LoVo (cell line): Measurements from ENCODE around the gene SYNPO2.
"Not testable (repeated sequence)": the region's sequence is repeated elsewhere in the genome, so short reads cannot be mapped to it uniquely, and the experiment has no call there.

Experiments used
- DNase-seq: peaks from one replicate; pipeline ENCODE4 v3.0.0-alpha.2; 2016; ENCODE audit warnings: low spot score

Gene SYNPO2

GRCh38 chr4:119034276-119035008 lies 145.8 kb downstream of the SYNPO2 start:
- DNase-seq = no peak

DNA sequence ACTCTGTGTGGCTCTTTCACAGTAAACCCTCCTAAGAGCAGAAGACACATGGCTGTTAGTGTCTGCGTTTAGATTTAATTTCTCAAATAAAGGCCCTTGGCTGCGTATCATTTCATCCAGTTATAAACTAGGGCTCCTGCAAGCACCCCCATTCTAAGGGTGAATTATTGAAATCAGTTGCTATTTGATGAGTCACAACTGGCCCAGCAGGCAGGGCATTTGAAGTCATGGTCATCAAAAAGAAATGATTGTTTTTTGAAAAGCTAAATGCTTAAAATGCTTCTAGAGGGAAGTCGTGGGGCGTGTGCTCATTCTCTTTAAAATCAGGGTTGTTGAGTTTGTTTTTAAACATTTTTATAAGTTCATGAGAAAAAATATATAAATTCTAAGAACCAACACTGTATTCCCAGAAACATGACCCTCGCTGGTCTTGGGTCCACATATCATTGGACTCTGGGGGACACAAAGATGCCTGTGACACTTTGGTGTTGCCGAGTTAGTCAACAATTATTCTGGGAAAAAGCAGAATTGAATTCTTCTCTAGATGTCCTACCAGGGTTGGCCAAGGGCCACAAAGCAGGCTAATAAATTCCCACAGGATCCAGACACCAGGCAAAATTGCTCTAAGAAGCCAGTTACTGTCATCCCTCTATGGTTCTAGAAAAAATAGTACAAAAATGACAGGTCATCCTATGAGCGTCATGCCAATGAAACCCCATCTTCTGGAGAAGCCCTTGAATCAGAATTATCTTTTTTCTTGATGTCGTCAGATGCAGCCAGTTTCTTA lies 147.5 kb downstream of the SYNPO2 start:
- DNase-seq = no peak

DNA sequence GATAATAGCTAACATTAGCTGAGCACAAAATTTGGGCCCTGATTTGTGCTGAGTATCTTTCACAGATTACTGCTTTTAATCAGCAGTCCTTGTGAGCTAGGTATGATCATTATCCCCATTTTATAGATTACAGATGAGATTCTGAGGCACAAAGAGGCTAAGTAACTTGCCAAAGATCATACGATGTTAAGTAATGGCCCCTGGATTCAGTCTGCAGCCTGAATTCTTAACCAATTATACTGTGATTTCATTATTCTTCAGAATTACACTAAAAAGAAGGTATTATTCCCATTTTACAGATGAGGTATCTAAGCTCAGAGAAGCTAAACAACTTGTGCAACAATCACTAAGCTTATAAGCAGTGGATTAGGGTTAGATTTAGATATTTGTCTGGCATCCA lies 149.1 kb downstream of the SYNPO2 start:
- DNase-seq = no peak

DNA sequence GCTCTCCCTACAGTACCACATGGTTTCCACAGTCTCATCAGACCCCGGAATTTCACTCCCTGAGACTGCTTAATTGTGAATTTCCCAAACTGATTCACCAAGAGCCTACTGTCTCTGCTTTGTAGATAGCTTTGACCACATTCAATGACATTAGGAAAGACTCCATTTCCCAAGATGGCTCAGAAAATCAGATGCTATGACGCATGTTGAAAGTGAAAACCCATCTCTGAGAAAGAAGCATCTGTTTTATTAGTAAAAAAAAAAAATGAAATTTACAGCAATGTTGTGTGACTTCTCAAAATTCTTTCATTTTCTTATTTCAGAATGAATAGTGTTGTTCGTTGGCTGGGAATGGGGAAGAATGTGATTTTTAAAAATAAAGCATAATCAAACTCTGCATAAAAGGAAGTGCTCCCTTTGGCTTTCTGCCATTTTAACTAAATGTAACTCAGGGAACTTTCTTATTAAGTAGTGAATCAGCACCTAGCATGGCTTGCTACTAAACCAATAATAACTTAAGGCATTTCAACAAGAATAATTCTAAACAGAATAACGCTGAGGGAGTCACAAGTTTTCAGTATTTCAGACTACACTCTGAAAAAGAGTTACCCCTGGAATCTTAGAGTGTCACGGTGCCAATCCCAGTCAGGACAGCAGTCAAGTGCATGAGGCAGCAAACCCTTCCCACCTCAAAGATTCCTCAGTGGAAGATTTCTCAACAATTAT lies 149.6 kb downstream of the SYNPO2 start:
- DNase-seq = no peak

DNA sequence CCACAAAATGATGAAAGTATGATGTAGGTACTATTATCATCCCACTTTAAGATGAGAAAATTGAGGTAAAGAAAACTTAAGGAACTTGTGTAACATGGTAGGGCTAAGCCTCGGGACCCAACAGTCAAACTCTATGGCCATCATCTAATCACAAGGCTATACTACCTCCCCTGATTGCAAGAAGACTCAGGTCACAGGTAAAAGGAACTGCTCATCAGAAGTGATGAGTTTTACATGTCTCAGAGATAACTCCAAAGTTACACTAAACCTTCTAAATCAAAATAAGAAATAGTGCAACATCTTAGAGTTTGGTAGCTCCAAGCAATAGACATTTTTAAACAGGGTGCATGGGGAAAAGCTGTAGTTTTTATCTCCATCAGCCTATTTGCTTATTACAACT lies 150.5 kb downstream of the SYNPO2 start:
- DNase-seq = no peak

DNA sequence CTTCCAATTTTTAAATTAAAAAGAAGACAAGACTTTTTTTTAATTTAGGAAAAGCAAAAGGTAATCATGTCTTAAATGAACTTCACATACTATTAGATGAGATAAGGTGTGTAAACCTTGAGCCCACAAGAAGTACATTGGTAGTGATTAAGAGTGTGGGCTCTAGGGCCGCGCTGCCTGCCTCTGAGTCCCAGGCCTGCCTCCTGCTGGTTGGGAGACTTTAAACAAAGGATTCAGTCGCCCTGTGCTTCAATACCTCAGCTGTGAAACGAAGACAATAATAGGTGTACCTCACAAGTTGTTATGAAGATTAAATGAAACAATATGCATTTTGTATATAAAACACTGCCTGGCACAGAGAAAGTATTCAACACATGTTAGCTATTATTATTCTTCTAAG lies 151.1 kb downstream of the SYNPO2 start:
- no peak for DNase-seq

- DNase-seq = no peak
Measured at GRCh38 chr4:119040261-119040660, 151.6 kb downstream of the SYNPO2 start.

DNA sequence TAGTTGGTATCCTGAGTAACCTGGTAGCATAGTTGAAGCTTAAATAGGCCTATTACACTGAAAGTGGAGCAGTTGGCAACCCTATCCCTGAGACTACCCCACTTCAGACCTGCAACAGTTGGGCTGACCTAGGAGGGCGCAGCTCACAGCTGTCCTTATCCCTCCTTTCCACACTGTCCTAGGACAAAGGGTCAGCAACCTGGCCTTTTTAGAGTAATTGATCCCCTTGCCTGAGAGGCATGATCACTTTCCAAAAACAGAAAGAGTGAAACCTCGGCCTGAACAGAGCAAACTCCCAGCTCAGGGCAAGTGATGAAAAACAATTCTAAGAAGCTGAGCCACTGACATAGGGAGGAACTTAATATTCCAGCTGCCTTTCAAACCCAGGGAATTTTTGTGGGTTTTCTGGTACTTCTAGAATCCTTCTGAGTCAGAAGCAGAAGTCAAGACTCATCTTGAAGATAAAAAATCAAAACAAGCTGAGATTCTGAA lies 152.1 kb downstream of the SYNPO2 start:
- no peak for DNase-seq

GRCh38 chr4:119041396-119041795 lies 152.7 kb downstream of the SYNPO2 start:
- no peak for DNase-seq

- peak; percentile 79 for DNase-seq
Measured at GRCh38 chr4:119041951-119042560, 153.4 kb downstream of the SYNPO2 start.

DNA sequence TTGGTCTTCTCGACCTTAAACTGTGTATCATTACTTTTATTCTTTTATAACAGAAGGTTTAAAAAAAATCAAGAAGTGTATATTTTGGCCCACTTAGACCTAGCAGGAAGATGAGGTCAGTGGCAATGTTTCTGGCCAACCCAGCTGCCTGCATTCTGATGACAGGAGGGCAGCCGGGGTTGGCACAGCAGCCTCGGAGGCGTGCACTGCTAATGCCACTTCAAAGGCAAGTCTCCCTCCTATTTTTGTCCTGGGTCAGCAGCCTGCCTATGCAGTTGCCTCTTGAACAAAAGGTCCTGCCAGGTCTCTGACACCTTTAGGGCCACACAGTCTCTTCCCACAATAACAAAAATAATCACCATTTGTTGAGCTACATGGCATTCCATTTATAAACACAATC lies 157.6 kb downstream of the SYNPO2 start:
- DNase-seq = no peak

GRCh38 chr4:119047059-119047458 lies 158.4 kb downstream of the SYNPO2 start:
- DNase-seq = not testable (repeated sequence)

- DNase-seq = no peak
Measured at GRCh38 chr4:119048446-119048845, 159.8 kb downstream of the SYNPO2 start.

GRCh38 chr4:119049342-119049741 lies 160.7 kb downstream of the SYNPO2 start:
- no peak for DNase-seq

DNA sequence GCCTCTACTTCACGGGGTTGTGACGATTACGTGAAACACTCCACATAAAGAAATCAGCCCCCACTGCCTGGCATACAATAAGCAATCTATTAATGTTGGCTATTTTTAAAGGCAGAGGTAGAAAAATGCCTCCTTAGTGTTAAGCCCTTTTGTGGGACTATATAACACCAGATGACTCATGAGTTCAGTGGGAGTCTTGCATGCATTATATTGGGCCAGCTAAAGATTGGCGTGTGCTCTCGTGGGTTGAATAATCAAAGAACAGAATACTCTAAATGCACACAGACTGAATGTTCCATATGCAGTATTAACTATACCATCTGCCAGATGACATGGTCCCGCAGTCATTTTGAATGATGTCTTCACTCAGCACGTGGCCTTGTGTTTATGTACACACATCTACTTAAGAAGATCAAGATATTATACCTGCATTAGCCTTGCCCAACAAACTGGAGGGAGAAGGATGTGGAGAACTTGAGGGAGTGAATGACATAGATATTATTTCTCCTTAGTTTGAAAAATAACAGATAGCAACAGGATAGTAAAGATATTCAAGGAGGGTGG lies 162.0 kb downstream of the SYNPO2 start:
- no peak for DNase-seq

DNA sequence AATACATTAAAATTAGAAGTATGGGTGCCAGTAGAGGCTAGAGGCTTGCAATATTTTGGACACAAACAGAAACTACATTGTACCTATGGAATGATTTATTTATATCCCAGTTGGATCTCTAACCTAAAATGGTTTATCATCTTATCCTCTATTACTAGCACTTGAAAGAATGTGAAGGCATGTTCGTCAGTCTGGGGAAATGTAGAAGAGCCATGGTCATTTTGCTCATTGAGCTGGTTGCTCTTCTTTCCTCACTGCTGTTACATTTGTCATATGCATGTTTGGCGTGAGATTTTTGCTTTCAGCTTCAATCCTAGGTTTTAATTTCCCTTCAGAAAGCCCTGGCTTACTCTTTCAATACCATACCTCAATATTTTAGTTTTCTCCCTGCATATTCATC lies 164.6 kb downstream of the SYNPO2 start:
- DNase-seq = no peak

DNA sequence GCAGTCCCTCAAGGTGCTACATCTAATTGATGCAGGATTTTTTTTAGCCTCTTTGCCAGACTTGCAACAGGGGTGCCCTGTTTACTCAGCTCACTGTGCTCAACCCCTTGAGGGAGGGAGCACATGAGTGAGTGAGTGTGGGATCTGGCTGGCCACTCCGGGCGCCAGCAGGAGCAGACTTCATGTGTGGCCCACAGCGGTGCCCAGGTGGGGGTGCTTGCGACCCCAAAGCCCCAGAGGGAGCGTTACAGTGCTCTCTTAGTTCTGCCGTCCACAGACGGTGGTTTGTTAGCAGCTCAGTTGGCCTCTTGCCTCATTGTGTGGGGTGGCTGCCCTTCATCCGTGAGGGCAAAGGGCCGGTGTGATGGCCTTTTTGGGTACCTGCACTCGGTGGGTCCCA lies 165.3 kb downstream of the SYNPO2 start:
- DNase-seq = no peak

DNA sequence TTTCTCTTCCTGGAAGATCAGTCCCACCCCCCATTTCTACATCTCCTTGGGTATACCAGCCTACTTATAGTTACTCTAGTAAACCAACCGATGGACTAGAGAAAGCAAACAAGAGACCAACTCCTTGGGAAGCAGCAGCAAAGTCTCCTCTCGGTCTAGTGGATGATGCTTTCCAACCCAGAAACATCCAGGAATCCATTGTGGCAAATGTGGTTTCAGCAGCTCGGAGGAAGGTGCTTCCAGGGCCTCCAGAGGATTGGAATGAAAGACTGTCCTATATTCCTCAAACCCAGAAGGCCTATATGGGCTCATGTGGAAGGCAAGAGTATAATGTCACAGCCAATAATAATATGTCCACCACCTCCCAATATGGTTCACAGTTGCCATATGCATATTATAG lies 168.8 kb downstream of the SYNPO2 start:
- DNase-seq = no peak

DNA sequence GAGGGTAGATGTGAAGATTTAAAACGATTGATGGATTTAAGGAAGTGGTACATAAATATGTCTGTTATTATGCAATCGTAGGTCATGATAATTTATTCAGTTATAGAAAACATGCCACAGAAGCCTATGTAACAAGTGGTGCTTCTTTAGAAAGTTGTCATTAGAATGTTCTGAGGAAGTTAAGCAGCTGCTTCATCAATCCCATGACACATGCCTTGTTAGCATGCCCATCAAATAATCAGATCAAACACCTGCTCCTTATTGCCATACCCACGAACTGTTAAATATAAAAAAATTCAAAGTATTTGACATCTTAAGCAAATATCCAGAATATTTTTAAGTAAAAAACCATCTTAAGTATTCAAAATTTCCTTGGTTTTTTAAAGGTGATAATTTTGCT lies 170.6 kb downstream of the SYNPO2 start:
- DNase-seq = no peak

DNA sequence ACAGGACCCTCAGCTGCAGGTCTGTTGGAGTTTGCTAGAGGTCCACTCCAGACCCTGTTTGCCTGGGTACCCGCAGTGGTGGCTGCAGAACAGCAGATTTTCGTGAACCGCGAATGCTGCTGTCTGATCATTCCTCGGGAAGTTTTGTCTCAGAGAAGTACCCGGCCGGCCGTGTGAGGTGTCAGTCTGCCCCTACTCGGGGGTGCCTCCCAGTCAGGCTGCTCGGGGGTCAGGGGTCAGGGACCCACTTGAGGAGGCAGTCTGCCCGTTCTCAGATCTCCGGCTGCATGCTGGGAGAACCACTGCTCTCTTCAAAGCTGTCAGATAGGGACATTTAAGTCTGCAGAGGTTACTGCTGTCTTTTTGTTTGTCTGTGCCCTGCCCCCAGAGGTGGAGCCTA lies 178.5 kb downstream of the SYNPO2 start:
- DNase-seq = not testable (repeated sequence)

GRCh38 chr4:119067670-119068360 lies 179.2 kb downstream of the SYNPO2 start:
- DNase-seq = not testable (repeated sequence)
